ENCODE measurements around the gene CDH10.

GRCh38 chr5:24475101-24475500, 169.7 kb downstream of the CDH10 start:
- TF ChIP-seq USF2 (IDR thresholded peaks at IDR 0.05) (no peak), JUN (IDR thresholded peaks at IDR 0.05) (no peak), EP300 (IDR thresholded peaks at IDR 0.05) (no peak), CTCF (IDR thresholded peaks at IDR 0.05) (no peak), CHD2 (IDR thresholded peaks at IDR 0.05; ENCODE audit: low read length, partially characterized antibody) (no peak), BHLHE40 (IDR thresholded peaks at IDR 0.05; ENCODE audit: low read depth, low read length) (no peak), KDM1A (IDR thresholded peaks at IDR 0.05; ENCODE audit: low read depth) (no peak), POLR2A (IDR thresholded peaks at IDR 0.05; ENCODE audit: low read length) (no peak), NR3C1 (IDR thresholded peaks at IDR 0.05) (no peak)

All from A549 (cell line).